Measurements from ENCODE around the gene HBS1L. TPM values are rescaled to one million over a fixed set of nuclear protein-coding genes. Genes with fewer than 3 reads are reported as not detected.

HBS1L gene
- polyA plus RNA-seq, 4 donors: 65.6 to 74.9 (median 71.4) TPM

DNA sequence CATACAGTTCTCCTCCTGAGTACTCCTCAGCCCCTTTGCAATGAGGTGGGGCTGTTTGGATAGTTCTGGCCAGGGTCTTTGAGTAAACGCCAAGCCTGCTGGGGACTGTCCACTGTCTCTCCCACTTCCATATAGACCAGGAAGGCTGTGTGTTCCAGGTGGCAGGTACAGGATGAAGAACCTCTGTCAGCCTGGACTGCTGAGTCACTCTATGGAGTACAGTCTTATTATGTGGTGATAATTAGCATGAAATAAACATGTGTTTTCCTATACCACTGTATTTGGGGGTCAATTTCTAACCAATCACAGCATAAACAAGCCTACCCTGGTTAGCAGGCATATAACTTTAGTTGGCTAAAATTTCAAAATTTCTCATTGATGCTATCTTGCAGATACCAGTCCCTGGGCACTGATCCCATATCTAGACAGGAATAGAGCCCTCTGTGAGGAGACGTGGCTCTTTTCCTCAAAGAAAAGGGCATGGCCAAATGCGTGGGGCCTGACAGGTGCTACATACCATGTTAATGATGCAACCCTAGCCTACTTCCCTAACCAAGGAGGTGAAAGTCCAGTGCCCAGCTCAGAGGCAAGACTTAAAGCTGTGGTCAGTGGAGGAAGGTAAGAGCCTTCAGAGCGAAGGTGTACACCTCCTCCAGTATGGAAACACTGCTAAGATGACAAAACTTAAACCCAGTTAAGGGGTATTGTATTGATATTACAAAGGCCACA, 100.2 kb downstream of the HBS1L start:
- DNase-seq (ENCODE audit: low read depth in 4 of 4, low spot score in 2 of 4): no peak

DNA sequence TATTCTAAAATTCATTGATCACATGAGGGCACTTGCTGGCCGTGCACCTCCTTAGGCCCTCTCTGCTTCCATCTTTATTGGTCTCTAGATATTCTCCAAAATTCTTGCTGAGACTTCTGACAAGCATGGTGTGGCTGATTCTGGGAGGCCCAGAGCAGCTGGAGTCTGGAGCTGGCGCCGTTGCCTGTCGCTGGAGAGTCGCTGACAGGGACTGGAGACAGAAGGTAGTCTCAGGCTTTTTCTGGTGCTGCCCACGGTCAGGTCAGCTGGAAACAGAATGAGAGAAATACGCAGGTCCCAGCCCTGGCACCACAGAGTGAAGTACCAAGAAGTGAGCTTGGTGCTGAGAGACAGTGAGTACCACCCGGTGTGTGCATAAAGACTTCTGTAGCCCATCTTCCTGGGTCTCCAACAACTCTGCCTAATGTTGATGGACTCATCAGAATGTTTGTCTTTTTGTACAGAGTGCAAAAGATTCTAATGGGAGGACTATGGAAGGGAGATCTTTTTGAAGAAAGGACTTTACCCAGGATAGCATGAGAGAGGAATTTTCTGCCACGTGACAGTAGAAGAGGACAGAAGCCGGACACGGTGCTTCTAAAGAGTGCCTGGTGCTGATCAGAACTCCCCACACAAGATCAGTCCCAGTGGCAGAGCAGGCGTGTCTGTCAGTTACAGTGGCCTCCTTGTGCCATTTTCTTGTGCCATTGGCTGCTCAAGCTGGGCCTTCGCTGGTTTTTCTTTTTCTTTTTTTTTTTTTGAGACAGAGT, 102.9 kb downstream of the HBS1L start:
- DNase-seq (ENCODE audit: low read depth in 4 of 4, low spot score in 2 of 4): no peak

DNA sequence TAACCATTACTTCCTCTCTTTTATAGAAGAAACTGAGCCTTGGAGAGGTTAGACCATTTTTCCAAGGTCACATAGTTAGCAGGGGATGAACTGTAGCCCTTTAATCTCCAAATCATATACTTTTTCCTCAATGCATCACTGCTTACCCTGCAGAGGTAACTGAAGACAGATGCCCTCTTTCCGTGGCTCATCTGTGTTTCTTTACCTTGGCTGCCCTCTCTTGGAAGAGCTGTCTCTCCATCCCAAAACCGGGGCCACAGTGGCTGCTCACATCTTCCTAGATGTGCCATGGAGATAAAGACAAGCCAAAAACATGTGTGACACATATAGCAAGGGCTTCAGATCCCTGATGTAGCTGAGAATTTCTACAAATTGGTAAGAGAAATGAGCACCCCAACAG, 104.1 kb downstream of the HBS1L start:
- DNase-seq (ENCODE audit: low read depth in 4 of 4, low spot score in 2 of 4): no peak

DNA sequence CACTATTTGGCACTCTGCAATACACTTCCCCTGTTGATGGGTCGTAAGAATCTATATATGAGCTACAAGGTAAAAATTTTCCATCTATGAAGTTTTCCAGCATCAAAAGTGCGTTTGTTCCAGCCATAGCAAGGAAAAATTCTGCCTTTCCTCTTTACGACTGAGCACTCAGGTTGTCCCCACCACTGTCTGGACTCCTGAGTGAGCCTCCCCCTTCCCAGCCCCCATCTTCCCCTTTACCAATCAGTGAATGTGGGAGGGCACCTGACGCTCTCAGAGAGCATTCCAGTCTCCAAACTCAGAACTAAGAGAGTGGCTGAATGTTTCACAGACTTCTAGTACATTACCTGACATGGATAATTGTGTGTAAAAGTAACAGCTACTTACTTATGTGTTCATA, 104.7 kb downstream of the HBS1L start, which contains the start of gene ALDH8A1:
ALDH8A1 (minus strand) TSS at position 175 of the 400 bp plus-strand sequence; CDS start at position 127, 48 bp downstream.
- DNase-seq (ENCODE audit: low read depth in 4 of 4, low spot score in 2 of 4): no peak

DNA sequence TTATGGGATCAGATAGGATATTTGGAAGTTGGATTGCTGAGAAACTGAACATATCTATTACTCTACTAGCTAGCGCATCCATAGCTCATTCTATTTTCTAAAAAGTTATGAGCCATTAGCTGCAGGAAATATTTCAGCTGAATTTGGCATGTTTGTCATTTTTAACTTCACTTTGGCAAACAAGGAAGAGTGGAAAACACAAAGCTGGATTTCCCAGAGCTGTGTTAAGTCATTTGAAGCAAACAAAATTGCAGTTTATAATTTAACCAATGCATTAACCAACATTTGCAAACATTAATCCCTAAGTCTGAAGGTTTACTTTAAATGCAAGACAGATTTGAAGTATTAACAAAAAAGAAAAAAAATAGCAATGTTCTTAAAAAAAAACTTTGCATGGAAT, 105.9 kb downstream of the HBS1L start:
- no peak for DNase-seq (ENCODE audit: low read depth in 4 of 4, low spot score in 2 of 4)

DNA sequence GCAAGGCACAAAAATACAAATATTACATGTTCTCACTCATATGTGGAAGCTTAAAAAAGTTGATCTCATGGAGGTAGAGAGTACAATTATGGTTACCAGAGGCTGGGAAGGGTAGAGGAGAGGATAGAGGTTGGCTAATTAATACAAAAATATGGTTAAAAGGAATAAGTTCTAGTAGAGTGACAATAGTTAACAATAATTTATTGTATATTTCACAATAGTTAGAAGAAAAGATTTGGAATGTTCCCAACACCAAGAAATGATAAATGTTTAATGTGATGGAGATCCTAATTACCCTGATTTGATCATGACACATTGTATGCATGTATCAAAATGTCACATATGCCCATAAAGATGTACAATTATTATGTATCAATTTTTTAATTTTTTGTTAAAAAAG, 106.5 kb downstream of the HBS1L start:
- DNase-seq (ENCODE audit: low read depth in 4 of 4, low spot score in 2 of 4): no peak

DNA sequence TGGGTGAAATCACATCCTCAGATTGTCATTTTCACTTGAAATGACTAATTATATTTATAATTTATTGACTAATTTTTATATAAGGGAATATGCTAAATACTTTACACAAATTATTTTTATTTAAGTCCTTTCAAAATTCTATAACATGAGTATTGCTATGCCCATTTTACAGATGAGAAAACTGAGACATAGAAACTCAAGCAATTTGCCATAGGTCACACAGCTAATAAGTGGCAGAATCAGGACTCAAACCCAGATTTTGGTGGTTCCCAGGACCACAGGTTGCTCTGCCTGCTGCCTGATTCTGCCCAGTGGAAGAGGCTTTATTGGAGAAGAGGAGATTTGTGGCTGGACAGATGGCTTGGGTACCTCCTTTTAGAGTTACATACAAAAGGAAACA, 109.6 kb downstream of the HBS1L start:
- no peak for DNase-seq (ENCODE audit: low read depth in 4 of 4, low spot score in 2 of 4)

DNA sequence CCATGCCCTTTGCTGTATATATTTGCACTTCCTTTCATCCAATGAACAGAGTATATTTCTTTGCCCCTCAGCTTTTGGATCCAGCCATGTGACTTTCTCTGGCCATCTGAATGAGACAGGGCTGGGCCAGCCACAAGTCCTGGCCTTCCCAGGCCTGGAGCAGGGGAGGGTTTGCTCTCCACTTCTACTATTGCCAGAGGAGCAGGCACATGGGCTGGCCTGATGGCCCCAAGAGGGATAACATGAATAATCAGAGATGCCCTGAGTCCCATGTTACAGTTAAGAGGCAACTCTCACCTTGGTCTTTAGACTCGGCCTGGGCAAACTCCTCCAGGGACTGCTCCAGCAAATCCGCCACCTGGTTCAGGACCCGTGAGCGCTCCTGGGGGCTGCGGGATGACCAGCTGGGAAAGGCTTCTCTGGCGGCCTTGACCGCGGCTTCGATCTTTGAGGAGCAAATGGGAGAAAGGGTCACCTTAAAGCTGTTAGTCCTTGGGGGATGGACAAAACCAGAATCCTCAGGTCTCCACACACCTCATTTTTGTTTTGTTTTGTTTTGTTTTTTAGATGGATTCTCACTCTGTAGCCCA, 111.0 kb downstream of the HBS1L start:
- DNase-seq (ENCODE audit: low read depth in 4 of 4, low spot score in 2 of 4): no peak

DNA sequence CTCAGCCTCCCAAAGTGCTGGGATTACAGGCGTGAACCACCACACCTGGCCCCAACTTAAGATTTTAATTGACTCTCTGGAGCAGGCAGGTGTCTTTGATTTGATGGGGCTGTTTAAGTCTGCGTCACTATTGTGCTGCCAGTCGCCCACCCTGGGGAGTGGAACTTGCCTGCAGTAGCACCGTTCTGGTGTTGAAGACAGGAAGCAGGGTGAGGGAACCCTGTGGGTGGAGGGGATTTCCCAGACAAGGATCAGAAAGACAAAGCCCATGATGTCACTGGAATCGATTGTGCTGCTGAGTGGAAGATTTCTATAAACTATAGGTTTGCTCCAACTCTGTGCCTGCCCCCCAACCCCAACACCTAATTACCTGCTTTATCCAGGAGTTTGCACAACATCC, 115.7 kb downstream of the HBS1L start:
- no peak for DNase-seq (ENCODE audit: low read depth in 4 of 4, low spot score in 2 of 4)

DNA sequence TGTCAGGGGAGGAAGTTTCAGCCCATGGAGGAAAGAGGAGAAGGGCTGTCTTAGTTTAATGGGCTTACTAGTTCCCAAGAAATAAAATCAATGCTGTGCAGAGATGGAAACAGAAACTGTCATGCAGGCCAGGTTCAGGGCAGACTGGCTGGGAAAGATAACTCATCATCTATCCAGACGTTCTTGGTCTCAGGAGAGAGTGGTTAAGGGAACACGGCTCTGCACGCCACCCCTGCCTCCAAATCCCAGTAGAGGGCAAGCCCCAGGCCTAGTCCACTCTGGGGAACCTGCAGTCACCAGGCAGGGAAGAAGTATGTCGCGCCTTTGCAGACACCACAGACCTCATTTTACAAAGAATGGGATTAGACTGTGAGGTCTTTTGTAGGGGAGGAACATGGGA, 117.2 kb downstream of the HBS1L start:
- DNase-seq (ENCODE audit: low read depth in 4 of 4, low spot score in 2 of 4): no peak

DNA sequence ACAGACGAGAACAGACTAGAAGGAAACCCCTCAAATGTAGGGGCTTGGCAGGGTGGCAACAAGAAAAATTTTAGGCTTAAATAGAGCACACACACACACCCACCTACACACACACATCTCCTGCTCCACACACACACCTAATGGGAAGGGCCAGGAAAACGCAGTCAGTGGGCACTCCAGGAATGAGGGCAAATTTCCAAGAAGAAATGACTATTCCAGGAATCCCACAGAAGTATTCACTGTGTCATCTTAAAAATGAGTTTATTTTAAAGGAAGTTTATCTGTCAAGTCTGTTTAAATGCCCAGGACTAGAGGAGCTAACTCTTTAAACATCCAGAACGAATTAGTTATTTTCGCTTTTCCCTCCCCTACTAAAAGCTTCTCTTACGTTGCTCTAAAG, 117.7 kb downstream of the HBS1L start:
- no peak for DNase-seq (ENCODE audit: low read depth in 4 of 4, low spot score in 2 of 4)

DNA sequence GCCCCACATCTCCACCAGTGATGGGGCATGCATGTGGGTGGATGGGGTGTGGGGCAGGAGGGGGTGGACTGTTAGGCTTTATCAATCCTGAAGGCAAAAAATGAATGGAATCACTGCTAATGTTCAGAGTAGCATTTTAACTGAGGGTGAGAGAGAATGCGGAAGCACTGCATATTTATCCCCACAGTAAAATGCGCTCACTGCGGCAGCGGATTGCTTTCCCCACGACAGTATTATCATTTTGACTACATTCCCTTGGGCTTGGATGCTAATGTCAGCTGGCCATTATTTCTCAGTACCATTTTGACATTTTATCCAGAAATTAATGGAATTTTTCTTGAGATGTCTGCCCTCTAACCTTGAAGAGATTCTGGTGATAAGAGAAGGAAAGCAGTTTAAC, 118.1 kb downstream of the HBS1L start:
- no peak for DNase-seq (ENCODE audit: low read depth in 4 of 4, low spot score in 2 of 4)

DNA sequence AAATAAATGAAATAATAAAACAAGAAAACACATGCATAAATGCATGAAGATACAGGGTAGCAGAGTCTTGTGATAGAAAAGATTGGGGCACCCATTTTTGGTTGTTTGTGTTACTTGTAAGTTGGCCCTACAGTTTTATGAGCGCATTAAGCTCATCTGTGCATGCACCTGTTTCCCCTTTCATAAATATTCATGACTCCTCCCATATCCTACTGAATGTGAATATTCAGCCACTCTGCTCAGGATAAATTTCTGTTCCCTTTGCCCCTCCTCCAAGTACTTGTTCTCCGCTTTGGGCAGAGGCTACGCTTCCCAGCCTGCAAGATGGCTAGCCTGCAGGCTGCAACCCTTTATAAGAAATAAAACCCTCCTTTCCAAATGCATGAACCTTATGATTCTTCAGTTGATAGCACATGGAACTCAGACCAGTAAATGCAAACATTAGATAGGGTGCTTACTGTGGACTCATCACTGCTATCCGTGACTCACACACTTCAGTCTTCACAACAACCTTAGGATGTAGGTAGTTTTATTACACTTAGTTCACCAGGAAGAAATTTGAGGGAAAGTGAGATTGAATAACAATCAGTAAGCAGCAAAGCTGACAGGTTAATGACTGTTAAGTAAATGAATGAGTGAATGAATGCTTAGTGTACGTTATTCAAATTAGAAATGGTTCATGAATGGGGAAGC, 119.7 kb downstream of the HBS1L start:
- no peak for DNase-seq (ENCODE audit: low read depth in 4 of 4, low spot score in 2 of 4)

DNA sequence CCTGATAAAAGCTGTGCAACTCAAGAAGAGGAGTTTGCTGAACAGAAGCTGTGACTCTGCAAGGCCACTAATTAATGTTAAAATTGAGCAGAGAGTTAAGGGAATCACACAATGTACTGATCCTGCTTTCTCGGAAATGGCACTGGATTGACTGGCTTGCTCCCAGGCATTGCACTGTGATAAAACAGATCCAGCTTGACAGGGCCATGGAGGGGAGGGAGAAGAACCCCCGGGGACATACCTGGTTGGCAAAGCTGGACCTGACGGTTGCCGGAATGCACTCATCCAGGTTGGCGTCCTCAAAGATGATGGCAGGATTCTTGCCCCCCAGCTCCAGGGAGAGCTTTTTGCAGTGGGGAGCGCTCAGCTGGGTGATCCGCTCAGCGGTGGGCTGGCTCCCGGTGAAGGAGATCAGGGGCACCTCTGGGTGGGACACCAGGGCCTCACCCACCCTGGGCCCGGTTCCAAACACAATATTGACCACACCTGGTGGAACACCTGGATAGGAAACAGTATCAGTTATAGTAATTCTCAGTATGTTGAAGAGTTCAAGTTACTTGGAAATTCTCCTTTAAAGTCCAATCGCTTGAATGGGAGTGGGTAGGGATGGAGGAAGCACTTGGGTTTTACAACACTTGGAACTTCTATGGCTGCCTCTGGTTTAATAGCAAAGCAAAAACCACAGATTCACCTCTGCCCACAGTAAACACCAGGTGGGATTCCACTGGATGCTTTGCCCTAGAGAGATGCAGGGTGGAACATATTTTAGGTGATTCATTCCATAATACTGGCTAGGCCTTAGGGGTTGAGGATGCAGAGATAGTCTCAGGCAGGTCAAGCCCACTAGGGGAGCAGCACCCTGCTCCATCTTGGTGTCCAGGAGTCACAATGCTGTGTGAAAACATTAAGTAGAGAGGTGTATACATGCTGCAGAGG, 121.8 kb downstream of the HBS1L start:
- no peak for DNase-seq (ENCODE audit: low read depth in 4 of 4, low spot score in 2 of 4)

DNA sequence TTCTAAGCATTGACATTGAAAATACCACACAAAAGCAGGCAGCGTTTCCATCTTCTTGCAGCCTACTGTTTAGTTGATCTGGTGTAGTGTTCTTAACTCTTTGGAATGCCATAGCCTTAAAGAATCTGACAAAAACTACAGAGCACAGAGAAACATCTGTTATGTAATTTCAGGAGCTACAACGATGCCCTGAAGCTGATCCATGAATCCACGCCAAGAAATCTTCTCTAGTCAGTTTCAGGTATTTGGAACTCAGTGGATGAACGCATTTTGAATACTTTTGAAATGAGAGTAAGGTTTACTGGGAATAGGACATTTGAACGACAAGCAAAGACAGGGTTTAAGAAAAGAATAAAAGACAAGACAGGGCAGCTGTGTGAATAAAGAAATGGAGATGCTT, 122.5 kb downstream of the HBS1L start:
- no peak for DNase-seq (ENCODE audit: low read depth in 4 of 4, low spot score in 2 of 4)

DNA sequence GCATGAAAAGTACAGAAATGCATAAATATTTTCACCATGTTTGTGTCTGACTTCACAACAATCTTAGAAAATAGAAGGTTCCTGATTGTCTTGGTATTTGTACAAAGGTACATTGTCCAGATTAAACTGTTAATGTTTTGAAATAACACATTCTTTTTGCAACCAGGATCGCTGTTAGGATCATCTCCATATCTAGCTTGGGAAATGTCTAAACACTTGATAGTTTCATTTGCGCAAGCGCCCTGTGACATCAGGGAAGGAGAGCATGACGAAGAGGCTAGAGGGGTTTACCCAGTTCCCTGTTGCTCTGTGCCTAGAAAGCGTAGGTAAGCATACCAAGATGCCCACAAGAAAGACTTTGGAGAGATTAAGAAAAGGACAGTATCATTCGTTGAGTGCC, 124.2 kb downstream of the HBS1L start:
- DNase-seq (ENCODE audit: low read depth in 4 of 4, low spot score in 2 of 4): no peak

DNA sequence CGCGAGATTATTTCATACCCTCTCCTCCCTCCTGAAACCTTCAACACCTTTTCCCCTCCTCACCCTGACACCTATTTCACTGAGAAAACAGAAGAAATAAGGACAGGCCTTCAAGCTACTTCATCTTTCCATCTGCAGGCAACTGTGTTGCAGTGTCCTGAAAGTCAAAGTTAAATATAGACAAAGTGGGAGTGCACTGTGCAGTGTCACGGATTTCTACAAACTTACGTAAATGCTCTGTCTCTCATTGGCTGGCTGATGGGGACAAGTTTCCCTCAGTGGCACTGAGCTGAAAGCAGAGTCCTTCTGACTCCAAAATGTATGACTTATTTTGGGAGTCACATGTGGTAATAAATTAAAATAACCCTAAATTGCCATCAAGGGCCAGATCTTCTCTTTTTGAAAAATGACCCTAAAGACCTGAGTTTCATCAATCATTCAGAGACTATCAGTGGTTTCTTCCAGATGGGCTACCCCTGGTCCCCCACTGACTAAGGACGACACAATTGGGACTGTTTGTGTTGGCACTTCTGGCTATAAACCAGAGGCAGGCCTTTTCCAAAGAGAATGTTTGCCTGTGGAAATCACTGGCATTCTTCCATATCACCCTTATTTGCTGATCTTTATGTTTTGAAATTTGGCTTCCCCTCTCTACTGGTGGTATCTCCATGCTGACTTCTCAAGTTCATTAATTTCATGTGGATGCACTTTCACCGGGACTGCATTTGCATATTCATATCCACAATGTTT, 126.3 kb downstream of the HBS1L start:
- no peak for DNase-seq (ENCODE audit: low read depth in 4 of 4, low spot score in 2 of 4)

DNA sequence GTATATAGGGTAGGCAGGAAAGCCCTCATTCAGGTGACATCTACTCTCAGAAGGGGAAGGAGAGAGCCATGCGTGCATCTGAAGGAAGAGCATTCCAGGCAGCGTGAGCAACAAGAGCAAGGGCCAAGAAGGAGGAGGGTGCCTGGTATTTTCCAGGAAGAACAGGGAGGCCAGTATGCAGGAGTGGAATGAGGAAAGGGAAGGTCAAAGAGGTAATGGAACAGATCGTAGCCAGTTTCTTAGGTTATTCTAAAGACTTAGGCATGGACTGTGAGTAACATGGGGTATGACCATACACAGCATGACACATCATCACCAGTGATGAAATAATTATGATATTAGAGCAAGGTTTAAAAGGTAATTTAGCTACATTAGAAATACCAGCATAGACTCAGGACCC, 128.8 kb downstream of the HBS1L start:
- DNase-seq (ENCODE audit: low read depth in 4 of 4, low spot score in 2 of 4): no peak

DNA sequence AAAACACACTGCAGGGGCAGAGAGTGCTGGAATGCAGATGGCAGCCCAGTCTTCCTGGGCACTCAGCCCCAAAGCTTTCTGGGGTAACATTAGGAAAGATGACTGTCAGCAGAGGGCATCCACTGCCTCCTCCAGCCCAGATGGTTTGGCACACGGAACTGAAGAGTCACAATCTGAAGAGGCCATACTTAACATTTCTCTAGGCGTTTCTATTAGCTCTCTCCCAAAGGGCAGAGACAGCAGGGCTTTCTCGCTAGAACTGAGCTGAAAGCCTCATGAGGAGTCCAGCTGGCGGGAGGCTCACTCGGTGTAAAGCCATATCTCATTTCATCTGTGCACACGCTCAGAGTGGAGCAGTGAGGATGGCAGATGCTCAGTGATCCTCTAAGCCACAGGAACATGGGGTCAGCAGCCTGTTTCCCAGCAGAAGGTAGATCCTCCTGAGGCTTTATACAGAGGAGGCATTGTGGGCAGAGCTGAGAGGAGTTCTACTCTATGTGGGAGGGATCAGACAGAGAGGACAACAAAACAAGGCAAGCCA, 132.8 kb downstream of the HBS1L start:
- DNase-seq (ENCODE audit: low read depth in 4 of 4, low spot score in 2 of 4): no peak

Data from left renal cortex interstitium (tissue), 4 donors.